A673 (cell line): ENCODE measurements around the gene VPS13C. TPM values are rescaled to one million over a fixed set of nuclear protein-coding genes. Genes with fewer than 3 reads are reported as not detected.

Experiments used
- BruUV-seq: library from RNA; stranded (reverse); fragments of 400-500 nt; replicated peaks from 2 replicates; lab custom pipeline; 2021; lab: Mats Ljungman, UMichigan
- CTCF ChIA-PET: fragments of 300-600 bp; sonication (Branson Sonifier 250); formaldehyde crosslinking; loops from one replicate; lab custom pipeline; 2022; ENCODE audit warnings: antibody characterized with exemption; lab: Charles Lee
- POLR2A ChIA-PET: fragments of 300-600 bp; sonication (Branson Sonifier 250); formaldehyde crosslinking; loops from one replicate; lab custom pipeline; 2022; ENCODE audit warnings: antibody characterized with exemption; ENCODE audit not compliant: low non-redundant PET; lab: Charles Lee
- DNase-seq: peaks from one replicate; pipeline ENCODE4 v3.0.0-alpha.2; 2015; ENCODE audit warnings: low spot score
- H3K27ac ChIP-seq: fragments of 200-600 bp; sonication (generic); 2 replicates; pipeline ENCODE4 v1.5.1; 2016; ENCODE audit warnings: mixed run types, low read depth, mild to moderate bottlenecking, mixed read lengths, antibody characterized with exemption, low read length; ENCODE audit not compliant: poor library complexity, severe bottlenecking
- H3K27me3 ChIP-seq: fragments of 200-600 bp; sonication (generic); replicated peaks from 2 replicates; pipeline ENCODE4 v1.6.1; 2017; ENCODE audit warnings: mixed run types, low read depth, mild to moderate bottlenecking, mixed read lengths, antibody characterized with exemption, low read length; ENCODE audit not compliant: insufficient read depth, poor library complexity
- H3K36me3 ChIP-seq: fragments of 200-600 bp; sonication (generic); 2 replicates; pipeline ENCODE4 v1.6.1; 2016; ENCODE audit warnings: mixed run types, mild to moderate bottlenecking, mixed read lengths, antibody characterized with exemption, low read length; ENCODE audit not compliant: insufficient read depth, poor library complexity, severe bottlenecking
- H3K4me1 ChIP-seq: fragments of 200-600 bp; sonication (generic); 2 replicates; pipeline ENCODE4 v1.6.1; 2017; ENCODE audit warnings: mixed run types, mild to moderate bottlenecking, mixed read lengths, antibody characterized with exemption, low read length; ENCODE audit not compliant: insufficient read depth, poor library complexity, severe bottlenecking
- H3K4me3 ChIP-seq: fragments of 200-600 bp; sonication (generic); 2 replicates; pipeline ENCODE4 v1.5.1; 2016; ENCODE audit warnings: low read depth, mixed run types, mild to moderate bottlenecking, mixed read lengths, low read length; ENCODE audit not compliant: poor library complexity, severe bottlenecking
- H3K9me3 ChIP-seq: fragments of 200-600 bp; sonication (generic); 2 replicates; pipeline ENCODE4 v1.6.1; 2016; ENCODE audit warnings: mixed run types, low read depth, mild to moderate bottlenecking, mixed read lengths, antibody characterized with exemption, low read length; ENCODE audit not compliant: poor library complexity, severe bottlenecking
- CTCF ChIP-seq: fragments of 300-800, 200-600 bp; sonication (generic); conservative IDR thresholded peaks from 2 replicates; pipeline ENCODE4 v1.5.1; 2017; ENCODE audit warnings: low read depth, mild to moderate bottlenecking, antibody characterized with exemption, low read length, moderate library complexity, mixed read lengths
- EZH2 ChIP-seq: fragments of 200-600 bp; sonication (generic); IDR thresholded peaks from 2 replicates; pipeline ENCODE4 v1.6.1; 2017; ENCODE audit warnings: borderline replicate concordance, low read depth, mild to moderate bottlenecking, mixed read lengths, antibody characterized with exemption, low read length; ENCODE audit not compliant: poor library complexity, severe bottlenecking
- intact Hi-C: fragments of 100-400 bp; cut with micrococcal nuclease; formaldehyde crosslinking; loops from one replicate; pipeline ENCODE4 v1.10.0; 2022; ENCODE audit not compliant: unreplicated experiment
- total RNA-seq: library from RNA; stranded (reverse); gene quantifications from 2 replicates; pipeline ENCODE4 v1.2.3, GENCODE V29; 2021

Gene VPS13C
- total RNA-seq, 1 experiment from 2014 or later = 31.0 TPM

GRCh38 chr15:61818801-61819200, 241.4 kb downstream of the VPS13C start:
- ChIA-PET POLR2A (no interaction called here), CTCF (no interaction called here)
- H3K27me3 ChIP-seq = no peaks in the 10 kb centered on the region
- no peak for DNase-seq
- H3K4me3 ChIP-seq = no peak overlapping the region
- no peak for TF ChIP-seq CTCF
- TF ChIP-seq EZH2 = no peak
- no peaks in the 10 kb centered on the region for H3K36me3 ChIP-seq
- intact Hi-C loops = no loop called here
- no peaks in the 10 kb centered on the region for H3K4me1 ChIP-seq
- H3K9me3 ChIP-seq = no peaks in the 10 kb centered on the region
- no peak overlapping the region for H3K27ac ChIP-seq
- BruUV-seq = no TSS peak

GRCh38 chr15:61816856-61817255, 243.4 kb downstream of the VPS13C start:
- no peaks in the 10 kb centered on the region for H3K4me1 ChIP-seq
- no peaks in the 10 kb centered on the region for H3K9me3 ChIP-seq
- ChIA-PET CTCF (no interaction called here), POLR2A (no interaction called here)
- H3K4me3 ChIP-seq = no peak overlapping the region
- no peaks in the 10 kb centered on the region for H3K36me3 ChIP-seq
- H3K27me3 ChIP-seq = no peaks in the 10 kb centered on the region
- TF ChIP-seq EZH2 = no peak
- TF ChIP-seq CTCF = no peak
- no peak overlapping the region for H3K27ac ChIP-seq
- intact Hi-C loops = no loop called here
- BruUV-seq = no TSS peak
- DNase-seq = no peak

- intact Hi-C loops = no loop called here
- Histone ChIP-seq H3K4me3 (no peak overlapping the region), H3K27ac (no peak overlapping the region), H3K4me1 (no peaks in the 10 kb centered on the region), H3K9me3 (no peaks in the 10 kb centered on the region), H3K27me3 (no peaks in the 10 kb centered on the region), H3K36me3 (no peaks in the 10 kb centered on the region)
- ChIA-PET CTCF (no interaction called here), POLR2A (no interaction called here)
- DNase-seq = no peak
- no peak for TF ChIP-seq EZH2
- TF ChIP-seq CTCF = no peak
- no TSS peak for BruUV-seq
Measured at GRCh38 chr15:61815356-61816083, 244.7 kb downstream of the VPS13C start.
